Measurements from ENCODE around the gene RFX2.
"Not testable (repeated sequence)": the region's sequence is repeated elsewhere in the genome, so short reads cannot be mapped to it uniquely, and the experiment has no call there.

The RFX2 gene

DNA sequence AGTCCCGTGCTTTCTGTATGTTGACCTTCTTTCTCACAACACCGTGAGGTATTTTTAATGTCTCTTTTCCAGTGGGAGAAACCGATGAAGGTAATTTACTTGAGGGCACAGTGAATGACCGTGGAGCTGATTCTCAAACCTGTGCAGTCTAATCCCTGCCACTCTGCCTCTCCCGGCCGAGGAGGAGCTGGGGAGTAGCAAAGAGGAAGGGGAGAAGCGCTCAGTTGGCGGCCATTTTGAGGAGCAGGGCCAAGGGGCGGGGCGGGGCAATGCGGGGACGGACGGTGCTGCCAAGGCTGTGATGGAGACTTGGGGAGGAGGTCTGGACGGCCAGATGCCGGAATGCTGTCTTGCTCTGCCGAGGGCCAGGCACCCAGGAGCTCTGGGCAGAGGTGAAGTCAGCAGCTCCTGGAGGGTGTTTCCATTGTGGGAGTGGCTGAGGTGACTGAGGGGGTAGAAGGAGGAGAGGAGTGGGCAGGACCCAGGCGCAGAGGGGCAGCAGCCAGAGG, 120.0 kb downstream of the RFX2 start:
- no peak for DNase-seq (ENCODE audit: low spot score)

DNA sequence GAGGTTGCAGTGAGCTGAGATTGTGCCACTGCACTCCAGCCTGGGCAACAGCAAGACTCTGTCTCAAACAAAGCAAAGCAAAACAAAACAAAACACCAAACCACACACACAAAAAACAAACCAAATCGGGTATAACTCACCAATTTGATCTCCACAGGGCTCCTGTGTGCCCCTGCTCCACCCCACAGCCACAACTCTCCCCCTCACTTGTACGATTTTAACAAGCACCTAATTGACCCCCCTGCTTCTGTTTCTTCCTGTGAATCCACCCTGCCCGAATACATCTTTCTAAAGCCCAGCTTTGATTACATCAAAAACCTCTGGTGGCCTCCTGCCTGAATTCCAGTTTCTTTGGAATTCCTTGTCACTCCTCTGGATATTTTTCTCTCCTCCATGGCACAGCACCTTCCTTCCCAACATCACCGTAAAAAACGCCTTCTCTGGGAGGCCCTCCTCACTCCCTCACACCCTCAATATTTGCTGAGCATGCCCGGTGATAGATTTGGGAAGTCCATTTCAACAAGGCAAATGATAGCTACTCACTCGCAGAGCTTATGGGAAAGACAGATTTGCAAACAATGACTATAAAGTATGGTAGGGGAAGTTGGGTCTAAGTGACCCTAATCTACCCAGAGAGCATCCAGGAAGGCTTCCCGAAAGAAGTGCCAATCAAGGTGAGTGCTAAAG, 120.8 kb downstream of the RFX2 start:
- DNase-seq (ENCODE audit: low spot score), result no peak

DNA sequence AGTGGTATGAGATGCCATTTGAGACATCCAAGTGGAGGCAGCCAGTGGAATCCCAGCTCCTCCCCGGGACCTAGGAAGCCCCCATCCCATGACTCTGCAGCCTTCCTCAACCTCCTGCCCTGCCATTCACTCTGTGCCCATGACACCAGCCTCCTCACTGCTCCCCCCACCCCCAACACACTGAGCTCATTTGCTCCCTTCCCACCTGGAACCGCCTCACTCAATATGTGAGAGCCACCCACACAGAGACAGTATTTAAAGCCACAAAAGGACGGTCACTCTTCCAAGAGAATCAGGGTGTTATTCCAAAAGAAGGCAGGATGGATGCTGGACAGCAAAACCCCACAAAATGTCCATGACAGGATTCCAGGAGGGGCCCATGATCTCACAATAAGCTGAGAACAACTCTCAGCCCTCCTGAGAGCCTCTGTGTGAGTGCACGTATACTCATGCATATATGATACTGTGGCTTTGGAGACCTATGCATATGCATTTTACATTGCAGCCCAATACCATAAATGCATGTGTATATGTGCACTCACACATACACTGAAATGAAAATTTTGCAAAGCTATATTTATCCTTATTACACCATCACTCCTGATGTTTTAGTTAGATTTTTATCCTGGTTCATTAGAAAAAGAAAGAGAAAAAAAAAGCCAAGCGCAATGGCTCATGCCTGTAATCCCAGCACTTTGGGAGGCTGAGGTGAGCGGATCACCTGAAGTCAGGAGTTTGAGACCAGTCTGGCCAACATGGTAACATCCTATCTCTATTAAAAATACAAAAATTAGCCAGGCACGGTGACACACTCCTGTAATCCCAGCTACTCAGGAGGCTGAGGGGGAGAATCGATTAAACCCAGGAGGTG, 121.5 kb downstream of the RFX2 start:
- no peak for DNase-seq (ENCODE audit: low spot score)

DNA sequence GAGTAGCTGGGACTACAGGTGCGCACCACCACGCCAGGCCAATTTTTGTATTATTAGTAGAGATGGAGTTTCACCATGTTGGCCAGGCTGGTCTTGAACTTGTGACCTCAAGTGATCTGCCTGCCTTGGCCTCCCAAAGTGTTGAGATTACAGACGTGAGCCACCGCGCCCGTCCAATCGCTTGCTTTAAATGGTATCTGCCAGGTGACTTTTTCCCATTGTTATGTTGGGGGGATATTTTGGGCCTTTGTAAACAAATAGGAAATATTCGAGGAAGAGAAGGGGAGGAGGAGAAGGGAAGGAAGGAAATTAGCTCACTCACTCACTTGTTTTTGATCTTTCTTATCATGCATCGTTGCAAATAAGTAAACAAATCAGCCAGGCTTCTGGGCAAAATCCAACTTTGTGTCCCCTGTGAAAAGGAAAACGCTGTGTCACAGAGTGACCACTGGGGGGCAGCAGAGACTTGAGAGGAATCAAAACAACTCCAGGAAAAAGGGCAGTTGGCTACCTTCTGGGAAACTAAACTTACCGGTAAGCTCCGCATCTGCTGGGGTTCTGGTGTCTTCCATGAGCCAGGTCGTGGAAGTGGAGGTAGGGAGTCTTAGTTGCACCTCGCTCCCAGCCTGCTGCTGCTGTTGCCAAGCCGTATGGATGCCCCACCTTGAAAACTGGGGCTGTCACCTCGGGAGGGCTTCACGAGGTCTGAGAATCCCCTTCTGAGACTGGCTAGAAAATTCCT, 123.1 kb downstream of the RFX2 start:
- peak; percentile 85 for DNase-seq (ENCODE audit: low spot score)

DNA sequence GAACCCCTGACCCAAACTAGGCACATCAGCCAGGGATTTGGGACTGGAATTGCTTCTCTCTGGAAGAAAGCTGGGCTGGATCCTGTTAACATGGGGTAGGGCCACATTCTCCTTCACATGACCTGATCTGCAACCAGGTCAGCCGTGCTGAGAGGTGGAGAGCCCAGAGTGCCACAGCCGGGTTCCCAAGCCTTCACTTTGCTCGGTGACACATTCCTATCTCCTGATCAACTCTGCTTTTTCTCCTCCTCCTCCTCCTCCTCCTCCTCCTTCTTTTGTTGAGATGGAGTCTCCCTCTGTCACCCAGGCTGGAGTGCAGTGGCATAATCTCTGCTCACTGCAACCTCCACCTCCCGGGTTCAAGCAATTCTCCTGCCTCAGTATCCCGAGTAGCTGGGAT, 124.5 kb downstream of the RFX2 start:
- DNase-seq (ENCODE audit: low spot score), result not testable (repeated sequence)

DNA sequence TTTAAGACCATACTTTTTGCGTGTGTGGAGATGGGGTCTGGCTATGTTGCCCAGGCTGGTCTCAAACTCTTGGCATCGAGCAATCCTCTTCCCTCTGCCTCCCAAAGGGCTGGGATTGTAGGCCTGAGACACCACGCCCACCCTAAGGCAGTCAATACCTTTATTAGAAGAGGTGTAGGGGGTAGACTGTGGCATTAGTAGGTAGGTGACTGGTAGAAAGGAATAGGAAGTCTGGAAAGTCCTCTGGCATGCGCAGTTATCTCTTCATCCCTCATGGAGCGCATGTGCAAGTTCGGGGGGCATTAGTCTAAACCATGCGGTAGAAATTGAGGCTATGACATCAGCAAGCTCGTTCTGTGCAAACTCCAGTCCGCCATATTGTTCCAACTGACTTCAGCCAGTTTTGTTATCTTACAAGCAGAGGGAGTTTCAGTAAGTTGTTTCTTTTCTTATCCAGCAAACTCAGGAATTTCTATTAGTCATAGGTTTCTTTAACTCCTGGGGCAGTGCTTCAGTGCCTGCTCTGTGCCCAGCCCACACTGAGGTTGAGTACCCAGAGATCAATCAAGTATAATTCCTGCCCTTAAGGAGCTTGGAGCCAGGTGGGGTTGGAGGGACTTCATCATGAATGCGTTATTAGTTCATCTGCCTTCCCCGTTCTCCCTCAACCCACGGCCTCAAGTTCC, 125.1 kb downstream of the RFX2 start:
- peak; percentile 35 for DNase-seq (ENCODE audit: low spot score)

DNA sequence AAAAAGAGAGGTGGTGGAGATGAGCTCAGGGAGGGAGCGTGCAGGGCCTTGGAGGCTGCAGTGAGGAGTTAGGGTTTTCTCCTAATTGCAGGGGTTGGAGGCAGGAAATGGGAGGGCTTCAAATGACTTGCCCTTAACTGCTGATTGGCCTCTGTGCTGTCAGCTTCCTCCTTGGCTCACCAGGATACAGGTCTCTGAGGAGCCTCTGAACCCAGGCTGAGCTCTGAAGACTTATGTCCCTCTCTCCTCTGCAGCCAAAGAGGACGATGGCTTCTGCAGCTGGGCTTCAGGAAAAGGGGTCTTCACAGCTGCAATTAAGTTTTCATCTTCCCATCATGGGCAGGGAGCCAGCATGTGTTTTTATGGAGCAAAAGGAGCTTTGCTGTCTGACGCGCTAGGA, 125.7 kb downstream of the RFX2 start:
- no peak for DNase-seq (ENCODE audit: low spot score)

DNA sequence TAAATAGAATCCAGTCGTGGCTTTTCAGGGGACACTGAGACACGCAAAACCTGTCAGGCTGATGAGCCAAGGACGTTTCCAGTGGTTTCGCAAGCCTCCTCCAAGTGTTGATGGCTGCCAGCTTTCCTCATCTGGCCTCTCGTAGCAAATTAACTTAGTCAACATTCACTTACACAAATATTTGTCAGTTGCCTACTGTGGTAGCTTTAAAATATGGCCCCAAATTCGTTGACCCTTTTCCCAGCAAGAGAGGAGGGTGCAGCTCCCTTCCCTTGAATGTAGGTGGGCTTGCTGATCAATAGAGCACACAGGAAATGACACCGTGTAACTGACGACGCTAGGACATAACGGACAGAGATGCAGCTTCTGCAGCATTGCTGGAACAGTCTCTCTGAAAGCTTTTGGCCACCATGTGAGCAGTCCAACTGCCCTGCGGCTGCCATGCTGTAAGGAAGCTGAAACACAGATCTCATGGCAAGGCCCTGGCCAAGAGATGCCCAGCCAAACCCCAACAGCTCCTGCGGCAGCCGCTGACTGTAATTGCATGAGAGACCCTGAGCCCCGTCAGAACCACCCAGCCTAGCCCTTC, 126.8 kb downstream of the RFX2 start:
- no peak for DNase-seq (ENCODE audit: low spot score)

DNA sequence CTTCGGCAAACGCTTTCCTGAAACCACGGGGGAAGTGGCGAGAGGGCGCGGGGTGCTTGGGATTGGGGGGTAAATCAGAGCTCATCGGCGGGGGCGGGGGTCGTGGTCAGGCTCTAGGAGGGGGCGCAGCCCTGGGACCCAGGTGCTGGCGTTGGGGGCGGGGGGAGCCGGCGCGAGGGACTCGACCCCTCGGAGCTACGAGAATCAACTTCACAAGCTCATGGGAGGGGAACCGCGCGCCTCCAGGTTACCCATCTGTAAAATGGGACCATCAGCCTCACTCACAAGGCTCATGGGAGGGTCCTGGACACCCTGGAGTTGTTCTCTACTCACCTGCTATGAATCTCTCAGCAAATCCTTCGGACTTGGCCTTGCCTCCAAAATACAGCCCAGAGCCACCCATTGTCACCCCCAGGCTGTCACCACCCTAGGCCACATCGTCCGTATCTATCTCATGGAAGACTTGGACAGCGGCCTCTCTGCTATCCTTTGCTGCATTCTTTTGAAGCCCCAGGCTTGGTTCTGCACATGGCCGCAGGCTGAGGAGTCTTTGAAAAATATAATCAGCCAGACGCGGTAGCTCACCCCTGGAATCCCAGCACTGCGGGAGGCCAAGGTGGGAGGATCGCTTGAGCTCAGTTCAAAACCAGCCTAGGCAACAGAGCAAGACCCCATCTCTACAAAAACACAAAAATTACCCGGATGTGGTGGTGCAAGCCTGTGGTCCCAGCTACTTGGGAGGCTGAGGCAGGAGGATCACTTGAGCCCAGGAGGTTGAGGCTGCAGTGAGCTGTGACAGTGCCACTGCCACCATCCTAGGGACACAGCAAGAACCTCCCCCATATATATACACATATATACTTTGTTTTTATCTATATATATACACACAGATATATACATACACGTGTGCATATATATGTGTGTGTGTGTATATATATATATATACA, 131.4 kb downstream of the RFX2 start:
- no peak for DNase-seq (ENCODE audit: low spot score)

DNA sequence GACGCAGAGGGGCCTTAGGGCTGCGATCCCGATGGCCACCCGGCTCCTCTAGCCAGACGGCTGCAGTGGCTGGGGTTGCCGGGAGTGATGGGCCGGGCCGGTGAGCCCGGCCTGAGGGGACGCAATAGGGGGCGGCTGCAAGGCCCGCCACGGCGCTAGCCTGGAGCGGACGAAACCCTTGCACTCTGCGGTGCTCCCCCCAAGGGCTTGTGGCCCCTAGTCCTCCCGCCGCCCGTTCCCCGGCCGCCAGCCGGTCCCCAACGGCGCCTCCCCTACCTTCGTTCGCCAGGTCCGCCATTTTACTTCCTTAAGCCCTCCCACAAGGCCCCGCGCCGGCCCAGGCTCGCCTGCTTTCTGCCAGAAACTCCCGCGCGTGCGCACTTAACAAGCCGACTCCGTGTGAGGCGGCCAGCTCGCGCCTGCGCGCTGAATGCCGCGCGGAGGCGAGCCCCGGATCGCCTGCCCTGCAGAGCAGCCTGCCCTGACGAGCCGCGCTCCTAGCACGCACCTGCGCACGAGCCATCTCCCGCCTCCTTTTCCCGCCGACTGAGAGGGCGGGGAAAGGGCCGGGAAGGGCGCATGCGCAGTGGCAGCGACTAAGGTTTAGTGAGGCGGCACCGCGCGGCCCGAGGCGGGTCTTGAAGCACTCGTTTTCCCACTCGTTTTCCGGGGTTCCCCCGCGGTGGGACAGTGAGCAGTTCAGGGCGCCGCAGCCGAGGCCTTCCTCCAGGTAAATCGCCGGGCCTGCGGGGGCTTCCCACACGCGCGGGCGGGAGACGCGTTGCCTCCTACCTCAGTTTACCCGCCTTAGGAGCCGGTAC, 132.3 kb downstream of the RFX2 start, which contains the start of gene RANBP3:
Gene RANBP3, minus strand, starts transcription at position 356 of the 821 bp plus-strand sequence. Its CDS starts 58 bp downstream, at position 298.
- peak; percentile 99 for DNase-seq (ENCODE audit: low spot score)

DNA sequence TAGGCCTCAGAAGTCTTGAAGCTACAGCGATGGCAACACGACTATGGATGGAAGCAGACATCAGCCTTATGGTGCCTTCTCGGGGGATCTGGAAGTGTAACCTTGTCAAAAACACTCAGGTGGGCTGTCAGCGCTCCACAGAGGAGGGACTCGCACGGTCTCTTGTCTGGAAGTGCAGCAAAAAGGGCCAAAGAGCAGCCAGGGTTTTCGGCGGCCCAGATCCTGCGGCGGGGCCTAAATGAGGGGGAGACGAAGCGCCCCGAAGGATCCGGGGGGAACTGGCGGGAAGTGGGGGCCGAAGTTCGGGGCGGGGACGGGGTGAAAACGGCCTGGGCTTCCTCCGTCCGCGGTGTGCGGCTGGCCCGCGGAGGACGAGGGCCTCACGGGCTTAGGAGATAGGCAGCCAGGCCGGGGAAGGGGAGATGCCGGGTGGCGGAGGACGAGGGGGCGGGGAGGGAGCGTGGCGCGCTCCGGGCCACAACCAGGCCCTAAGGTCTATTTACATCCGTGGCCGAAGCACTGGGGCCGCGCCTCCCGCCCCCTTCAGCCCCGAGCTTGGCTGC, 133.0 kb downstream of the RFX2 start:
- no peak for DNase-seq (ENCODE audit: low spot score)

DNA sequence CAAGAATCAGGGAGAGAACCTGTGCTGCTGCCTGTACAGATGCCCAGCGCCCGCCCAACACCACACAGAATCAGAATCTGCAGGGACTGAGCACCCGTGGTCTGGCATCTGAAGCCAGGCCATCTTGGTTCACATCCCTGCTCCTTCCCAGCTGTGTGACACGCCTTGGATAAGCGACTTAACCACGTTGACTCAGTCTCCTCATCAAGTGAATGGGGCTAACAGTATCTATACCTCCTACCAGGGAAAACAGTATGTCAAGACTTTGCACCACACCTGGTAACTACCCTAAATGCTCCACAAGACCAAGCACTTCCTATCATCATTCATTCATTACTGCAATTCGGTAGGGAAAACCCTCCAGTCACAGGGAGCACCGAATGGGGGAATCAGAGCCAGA, 133.5 kb downstream of the RFX2 start:
- no peak for DNase-seq (ENCODE audit: low spot score)

DNA sequence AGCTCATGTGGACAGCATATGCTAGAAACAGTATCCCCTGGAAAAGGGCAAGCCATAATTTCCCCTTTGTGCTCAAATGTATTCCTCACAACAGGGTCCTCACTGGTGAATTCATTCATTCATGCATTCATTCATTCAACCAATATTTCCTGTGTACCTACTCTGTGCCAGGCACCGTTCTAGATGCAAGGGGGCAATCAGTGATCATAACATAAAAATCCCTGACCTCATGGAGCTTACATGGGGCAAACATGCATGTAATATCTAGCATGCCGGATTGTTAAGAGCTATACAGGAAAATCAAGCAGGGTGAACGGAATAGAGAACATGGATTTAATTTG, 134.9 kb downstream of the RFX2 start:
- no peak for DNase-seq (ENCODE audit: low spot score)

DNA sequence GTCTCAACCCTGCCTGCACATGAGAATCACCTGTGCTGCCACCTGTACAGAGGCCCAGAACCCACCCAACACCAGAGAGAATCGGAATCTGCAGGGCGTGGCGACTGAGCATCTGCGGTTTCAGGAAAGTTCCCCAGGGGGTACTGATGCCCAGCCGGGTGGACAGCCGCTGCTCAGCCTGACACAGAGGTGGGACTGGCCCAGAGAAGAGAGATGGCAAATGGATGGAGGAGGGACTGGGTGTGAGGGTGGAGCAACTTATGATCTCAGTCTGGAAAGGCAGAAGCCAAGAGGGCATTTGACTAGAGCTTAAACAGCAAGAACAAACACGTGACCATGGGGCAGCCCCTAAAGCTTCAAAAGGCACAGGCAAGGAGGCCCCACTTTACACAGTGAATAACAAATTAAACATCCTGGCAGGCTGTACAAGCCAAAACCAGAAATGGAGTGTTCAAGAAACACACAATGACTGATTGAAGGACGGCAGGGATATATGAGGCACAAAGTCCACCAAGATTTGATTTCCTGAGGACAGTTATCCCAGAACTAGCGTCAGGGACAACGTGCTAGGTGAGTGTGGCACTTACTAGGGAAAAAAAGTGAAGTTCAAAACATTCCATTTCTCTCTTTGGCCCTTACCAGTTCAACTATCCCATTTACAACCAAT, 135.4 kb downstream of the RFX2 start:
- DNase-seq (ENCODE audit: low spot score), result no peak

DNA sequence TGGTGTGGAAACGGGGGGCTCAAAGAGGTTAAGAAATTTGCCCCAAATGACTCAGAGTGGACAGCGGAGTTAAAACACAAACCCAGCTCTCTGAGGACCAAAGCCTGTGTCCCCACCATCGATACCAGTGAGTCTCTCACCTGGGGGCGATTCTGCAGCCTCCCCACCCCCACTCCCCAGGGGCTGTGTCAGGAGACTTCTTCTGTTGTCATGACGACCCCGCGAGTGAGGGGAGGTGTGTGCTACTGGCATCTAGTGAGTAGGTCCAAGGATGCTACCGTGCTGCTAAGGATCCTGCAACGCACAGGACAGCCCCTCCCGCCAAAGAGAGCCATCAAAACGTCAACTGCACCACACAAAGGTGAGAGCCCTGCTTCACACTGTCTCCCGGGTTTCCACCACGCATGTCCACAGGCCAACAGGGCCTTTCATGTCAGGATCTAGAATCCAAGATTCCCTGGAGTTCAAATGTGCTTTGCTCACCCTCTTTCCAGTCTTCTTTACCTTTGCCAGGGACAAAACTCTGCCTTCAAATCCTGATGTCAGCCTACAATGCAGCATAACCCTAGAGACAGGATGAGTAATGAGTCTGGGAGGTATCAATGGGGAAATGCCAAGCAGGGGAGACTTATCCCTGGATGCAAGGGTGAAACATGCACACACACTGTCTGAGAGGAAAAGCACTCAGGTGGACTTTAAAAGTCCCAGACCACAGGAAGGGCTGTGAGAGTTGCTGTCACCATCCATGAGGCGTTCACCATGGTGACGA, 136.2 kb downstream of the RFX2 start:
- DNase-seq (ENCODE audit: low spot score), result no peak

DNA sequence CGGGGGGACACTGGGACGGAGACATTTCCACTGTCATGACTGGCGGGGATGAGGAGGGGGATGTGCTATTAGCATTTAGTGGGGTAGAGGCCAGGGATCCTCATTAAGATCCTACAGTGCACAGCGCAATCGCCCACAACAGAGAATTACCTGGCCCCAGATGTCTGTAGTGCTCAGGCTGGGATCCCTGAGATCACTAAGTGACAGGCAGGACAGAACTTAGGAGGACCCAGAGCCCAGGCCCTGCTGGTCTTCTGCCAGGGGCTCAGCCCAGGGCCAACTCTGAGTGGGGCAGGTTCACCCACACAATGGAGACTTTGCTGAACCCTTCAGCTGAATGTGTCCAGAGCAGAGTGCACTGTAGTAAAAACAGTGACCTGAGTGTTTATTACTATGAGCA, 136.9 kb downstream of the RFX2 start:
- DNase-seq (ENCODE audit: low spot score), result no peak

DNA sequence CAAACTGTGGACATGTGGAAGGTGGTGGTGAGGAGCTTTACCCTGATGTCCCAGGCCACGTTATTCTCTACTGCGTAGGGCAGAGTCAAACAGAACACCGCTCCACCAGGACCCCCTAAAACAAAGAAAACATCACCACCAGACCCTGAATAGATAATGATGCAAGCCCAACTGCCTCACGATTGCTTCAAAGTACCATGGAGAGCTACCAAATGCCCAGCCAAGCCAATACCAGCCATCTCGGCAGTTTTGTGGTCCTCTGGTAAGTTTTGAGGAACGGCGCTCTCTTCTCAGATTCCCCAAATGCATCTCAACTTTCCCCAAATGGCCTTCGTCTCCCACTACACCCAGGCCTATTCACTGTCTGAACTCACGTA, 138.0 kb downstream of the RFX2 start:
- no peak for DNase-seq (ENCODE audit: low spot score)

Measured in hematopoietic multipotent progenitor cell treated with erythropoietin and hydrocortisone succinate and interleukin-3 and kit ligand, for 15 days (in vitro differentiated cells).